Neural crest cell (in vitro differentiated cells): ENCODE data around the gene SLC25A23. TPM values are rescaled to one million over a fixed set of nuclear protein-coding genes. Genes with fewer than 3 reads are reported as not detected.
A peak's percentile ranks its signal among the peaks of the same experiment; 100 is the strongest.

ENCODE experiments used
- DNase-seq: peaks from one replicate; pipeline ENCODE4 v3.0.0; 2021; ENCODE audit warnings: low read depth, mixed read lengths, low spot score
- H3K27ac Mint-ChIP-seq: one replicate; pipeline ENCODE4 v1.8.0; 2021; ENCODE audit warnings: mild to moderate bottlenecking, mixed read lengths; ENCODE audit not compliant: unreplicated experiment
- H3K27me3 Mint-ChIP-seq: 2 replicates; pipeline ENCODE4 v1.8.0; 2021; ENCODE audit warnings: low read depth, mild to moderate bottlenecking, mixed read lengths
- H3K36me3 Mint-ChIP-seq: 2 replicates; pipeline ENCODE4 v1.8.0; 2021; ENCODE audit warnings: low read depth, mild to moderate bottlenecking, mixed read lengths
- H3K4me1 Mint-ChIP-seq: 2 replicates; pipeline ENCODE4 v1.8.0; 2021; ENCODE audit warnings: mixed read lengths
- H3K4me3 Mint-ChIP-seq: one replicate; pipeline ENCODE4 v1.8.0; 2021; ENCODE audit warnings: mild to moderate bottlenecking, mixed read lengths
- H3K9me3 Mint-ChIP-seq: 2 replicates; pipeline ENCODE4 v1.8.0; 2021; ENCODE audit warnings: mixed read lengths
- CTCF ChIP-seq: fragments of 200-600 bp; sonication (generic); conservative IDR thresholded peaks from 2 replicates; pipeline ENCODE4 v1.5.0; 2021; ENCODE audit warnings: antibody characterized with exemption, mild to moderate bottlenecking
- total RNA-seq: library from RNA; stranded (reverse); gene quantifications from 2 replicates; pipeline ENCODE4 v1.2.1, GENCODE V29; 2021

Gene SLC25A23
- total RNA-seq, 1 donor from 2014 or later = 72.2 TPM

- H3K4me3 Mint-ChIP-seq = no peak overlapping the region
- no peaks in the 10 kb centered on the region for H3K27me3 Mint-ChIP-seq
- DNase-seq = no peak
- no peaks in the 10 kb centered on the region for H3K4me1 Mint-ChIP-seq
- no peak for TF ChIP-seq CTCF
- H3K27ac Mint-ChIP-seq = no peak overlapping the region
- no peaks in the 10 kb centered on the region for H3K9me3 Mint-ChIP-seq
- H3K36me3 Mint-ChIP-seq = no peaks in the 10 kb centered on the region
These were observed 44.6 kb downstream of the SLC25A23 start for GRCh38 chr19:6414793-6415590.

GRCh38 chr19:6413721-6414643 is 45.6 kb downstream of the SLC25A23 start:
- Mint-ChIP-seq H3K4me1 (no peaks in the 10 kb centered on the region), H3K9me3 (no peaks in the 10 kb centered on the region), H3K4me3 (no peak overlapping the region), H3K36me3 (no peaks in the 10 kb centered on the region), H3K27me3 (no peaks in the 10 kb centered on the region), H3K27ac (no peak overlapping the region)
- no peak for DNase-seq
- no peak for TF ChIP-seq CTCF

GRCh38 chr19:6413291-6413690 is 46.3 kb downstream of the SLC25A23 start:
- TF ChIP-seq CTCF = no peak
- Mint-ChIP-seq H3K4me3 (no peak overlapping the region), H3K27me3 (no peaks in the 10 kb centered on the region), H3K9me3 (no peaks in the 10 kb centered on the region), H3K27ac (no peak overlapping the region), H3K4me1 (no peaks in the 10 kb centered on the region), H3K36me3 (no peaks in the 10 kb centered on the region)
- DNase-seq = no peak

- H3K4me1 Mint-ChIP-seq = no peaks in the 10 kb centered on the region
- peak overlapping the region; percentile 57 for H3K4me3 Mint-ChIP-seq
- no peaks in the 10 kb centered on the region for H3K9me3 Mint-ChIP-seq
- H3K36me3 Mint-ChIP-seq = no peaks in the 10 kb centered on the region
- H3K27ac Mint-ChIP-seq = no peak overlapping the region
- peak; percentile 64 for TF ChIP-seq CTCF
- DNase-seq = no peak
- no peaks in the 10 kb centered on the region for H3K27me3 Mint-ChIP-seq
These were observed 47.0 kb downstream of the SLC25A23 start for GRCh38 chr19:6412447-6413091.

GRCh38 chr19:6412061-6412446 is 47.5 kb downstream of the SLC25A23 start:
- Mint-ChIP-seq H3K4me1 (no peaks in the 10 kb centered on the region), H3K9me3 (no peaks in the 10 kb centered on the region), H3K27ac (no peak overlapping the region)

More at GRCh38 chr19:6412061-6412446, 47.5 kb downstream of the SLC25A23 start:
- no peak for TF ChIP-seq CTCF
- no peak for DNase-seq
- H3K4me3 Mint-ChIP-seq = no peak overlapping the region
- no peaks in the 10 kb centered on the region for H3K27me3 Mint-ChIP-seq
- no peaks in the 10 kb centered on the region for H3K36me3 Mint-ChIP-seq
